ENCODE measurements around the gene FHOD3.

The FHOD3 gene

GRCh38 chr18:36593641-36594040, 296.1 kb downstream of the FHOD3 start:
- DNase-seq (ENCODE audit: low read depth in 2 of 2) = no peak

- DNase-seq (ENCODE audit: low read depth in 2 of 2) = no peak
Observed at GRCh38 chr18:36594621-36595020, 297.1 kb downstream of the FHOD3 start.

- no peak for DNase-seq (ENCODE audit: low read depth in 2 of 2)
Observed at GRCh38 chr18:36595046-36595817, 297.7 kb downstream of the FHOD3 start.

GRCh38 chr18:36595818-36596215, 298.3 kb downstream of the FHOD3 start:
- no peak for DNase-seq (ENCODE audit: low read depth in 2 of 2)

GRCh38 chr18:36597636-36598035, 300.1 kb downstream of the FHOD3 start:
- no peak for DNase-seq (ENCODE audit: low read depth in 2 of 2)

GRCh38 chr18:36600548-36600947, 303.0 kb downstream of the FHOD3 start:
- no peak for DNase-seq (ENCODE audit: low read depth in 2 of 2)

GRCh38 chr18:36601316-36601715, 303.8 kb downstream of the FHOD3 start:
- no peak for DNase-seq (ENCODE audit: low read depth in 2 of 2)

GRCh38 chr18:36602071-36602470, 304.6 kb downstream of the FHOD3 start:
- no peak for DNase-seq (ENCODE audit: low read depth in 2 of 2)

- DNase-seq (ENCODE audit: low read depth in 2 of 2) = no peak
Observed at GRCh38 chr18:36602620-36603019, 305.1 kb downstream of the FHOD3 start.

GRCh38 chr18:36608107-36608506, 310.6 kb downstream of the FHOD3 start:
- no peak for DNase-seq (ENCODE audit: low read depth in 2 of 2)

- DNase-seq (ENCODE audit: low read depth in 2 of 2) = no peak
Observed at GRCh38 chr18:36610258-36610657, 312.7 kb downstream of the FHOD3 start.

- DNase-seq (ENCODE audit: low read depth in 2 of 2) = no peak
Observed at GRCh38 chr18:36610661-36611060, 313.1 kb downstream of the FHOD3 start.

- no peak for DNase-seq (ENCODE audit: low read depth in 2 of 2)
Observed at GRCh38 chr18:36613069-36613468, 315.6 kb downstream of the FHOD3 start.

- DNase-seq (ENCODE audit: low read depth in 2 of 2) = no peak
Observed at GRCh38 chr18:36613810-36614209, 316.3 kb downstream of the FHOD3 start.

GRCh38 chr18:36620788-36621187, 323.3 kb downstream of the FHOD3 start:
- DNase-seq (ENCODE audit: low read depth in 2 of 2) = peak; percentile 31 to 35

GRCh38 chr18:36622610-36623009, 325.1 kb downstream of the FHOD3 start:
- DNase-seq (ENCODE audit: low read depth in 2 of 2) = no peak

- no peak for DNase-seq (ENCODE audit: low read depth in 2 of 2)
Observed at GRCh38 chr18:36623091-36623490, 325.6 kb downstream of the FHOD3 start.

GRCh38 chr18:36623681-36624190, 326.2 kb downstream of the FHOD3 start:
- no peak for DNase-seq (ENCODE audit: low read depth in 2 of 2)

GRCh38 chr18:36624451-36625167, 327.1 kb downstream of the FHOD3 start:
- DNase-seq (ENCODE audit: low read depth in 2 of 2) = no peak

- no peak for DNase-seq (ENCODE audit: low read depth in 2 of 2)
Observed at GRCh38 chr18:36625386-36625785, 327.9 kb downstream of the FHOD3 start.

GRCh38 chr18:36627637-36628036, 330.1 kb downstream of the FHOD3 start:
- no peak for DNase-seq (ENCODE audit: low read depth in 2 of 2)

- DNase-seq (ENCODE audit: low read depth in 2 of 2) = peak; percentile 38 to 39
Observed at GRCh38 chr18:36628435-36629137, 331.1 kb downstream of the FHOD3 start.
